ENCODE data around the gene EDAR. TPM values are rescaled to one million over a fixed set of nuclear protein-coding genes. Genes with fewer than 3 reads are reported as not detected.

The EDAR gene
- polyA plus RNA-seq, 2 of the 4 experiments (the other 2 are of a cell fraction): 0.05 to 0.26 TPM

Small RNA genes lying within 50 kb of the gene (small RNA-seq; reads per million reads assigned to genes)
- 0 reads per million in 6 experiments for gene AC073415.1

Other genes starting within 250 kb of the EDAR start
- 8.6 and 13.0 TPM in 2 replicates for gene CCDC138, start 202.4 kb downstream of the EDAR start, polyA plus RNA-seq (2011; rRNA removed)
- gene CCDC138, start 202.4 kb downstream of the EDAR start, polyA plus RNA-seq (2017; fragmentation: RNase III; extraction: RNeasy Plus Mini Kit Qiagen cat#74134 plus additional on column Dnase treatment): 9.7 to 12.2 TPM (median 10.4 TPM) in 3 replicates
- 0.04 and 0.07 TPM in 2 replicates for gene SH3RF3, start 140.0 kb upstream of the EDAR start, polyA plus RNA-seq (2011; rRNA removed)
- gene SH3RF3, start 140.0 kb upstream of the EDAR start, polyA plus RNA-seq (2017; fragmentation: RNase III; extraction: RNeasy Plus Mini Kit Qiagen cat#74134 plus additional on column Dnase treatment): 0.21 to 0.26 TPM (median 0.21 TPM) in 3 replicates